ENCODE measurements around the gene APBA2.

APBA2 gene

GRCh38 chr15:28962851-28963710 is 77.3 kb downstream of the APBA2 start:
- no peak for DNase-seq (ENCODE audit: low read depth)
- no peak overlapping the region for H3K4me3 ChIP-seq (ENCODE audit: low read depth, low read length)
- TF ChIP-seq MYC (IDR thresholded peaks at IDR 0.05; ENCODE audit: low read depth, low read length) = no peak
- no peak for TF ChIP-seq MAX (IDR thresholded peaks at IDR 0.05; ENCODE audit: low read depth, low read length)

GRCh38 chr15:28963711-28964081 is 77.9 kb downstream of the APBA2 start:
- no peak overlapping the region for H3K4me3 ChIP-seq (ENCODE audit: low read depth, low read length)
- no peak for DNase-seq (ENCODE audit: low read depth)
- TF ChIP-seq MYC (IDR thresholded peaks at IDR 0.05; ENCODE audit: low read depth, low read length) (no peak), CTCF (IDR thresholded peaks at IDR 0.05; ENCODE audit: low read depth, low read length) (no peak), MAX (IDR thresholded peaks at IDR 0.05; ENCODE audit: low read depth, low read length) (no peak), POLR2A (IDR thresholded peaks at IDR 0.05; ENCODE audit: extremely low read depth, insufficient read length) (no peak)

GRCh38 chr15:28964098-28964497 is 78.3 kb downstream of the APBA2 start:
- no peak overlapping the region for H3K4me3 ChIP-seq (ENCODE audit: low read depth, low read length)
- no peak for DNase-seq (ENCODE audit: low read depth)
- no peak for TF ChIP-seq MAX (IDR thresholded peaks at IDR 0.05; ENCODE audit: low read depth, low read length)
- TF ChIP-seq POLR2A (IDR thresholded peaks at IDR 0.05; ENCODE audit: extremely low read depth, insufficient read length) = no peak
- no peak for TF ChIP-seq MYC (IDR thresholded peaks at IDR 0.05; ENCODE audit: low read depth, low read length)
- no peak for TF ChIP-seq CTCF (IDR thresholded peaks at IDR 0.05; ENCODE audit: low read depth, low read length)

- TF ChIP-seq POLR2A (IDR thresholded peaks at IDR 0.05; ENCODE audit: extremely low read depth, insufficient read length) = no peak
- TF ChIP-seq MYC (IDR thresholded peaks at IDR 0.05; ENCODE audit: low read depth, low read length) = no peak
- no peak for TF ChIP-seq CTCF (IDR thresholded peaks at IDR 0.05; ENCODE audit: low read depth, low read length)
- TF ChIP-seq MAX (IDR thresholded peaks at IDR 0.05; ENCODE audit: low read depth, low read length) = no peak
- no peak overlapping the region for H3K4me3 ChIP-seq (ENCODE audit: low read depth, low read length)
- no peak for DNase-seq (ENCODE audit: low read depth)
Observed at GRCh38 chr15:28967066-28967465, 81.3 kb downstream of the APBA2 start.

GRCh38 chr15:28967990-28968389 is 82.2 kb downstream of the APBA2 start:
- TF ChIP-seq MYC (IDR thresholded peaks at IDR 0.05; ENCODE audit: low read depth, low read length) (no peak), POLR2A (IDR thresholded peaks at IDR 0.05; ENCODE audit: extremely low read depth, insufficient read length) (no peak), MAX (IDR thresholded peaks at IDR 0.05; ENCODE audit: low read depth, low read length) (no peak), CTCF (IDR thresholded peaks at IDR 0.05; ENCODE audit: low read depth, low read length) (no peak)
- no peak overlapping the region for H3K4me3 ChIP-seq (ENCODE audit: low read depth, low read length)
- DNase-seq (ENCODE audit: low read depth) = no peak

- no peak overlapping the region for H3K4me3 ChIP-seq (ENCODE audit: low read depth, low read length)
- TF ChIP-seq CTCF (IDR thresholded peaks at IDR 0.05; ENCODE audit: low read depth, low read length) (no peak), MYC (IDR thresholded peaks at IDR 0.05; ENCODE audit: low read depth, low read length) (no peak), MAX (IDR thresholded peaks at IDR 0.05; ENCODE audit: low read depth, low read length) (no peak), POLR2A (IDR thresholded peaks at IDR 0.05; ENCODE audit: extremely low read depth, insufficient read length) (no peak)
- no peak for DNase-seq (ENCODE audit: low read depth)
Observed at GRCh38 chr15:28969511-28970085, 83.8 kb downstream of the APBA2 start.

Data from NB4 (cell line).